ENCODE data around the gene KIF25.

- TF ChIP-seq, protein P1, sequence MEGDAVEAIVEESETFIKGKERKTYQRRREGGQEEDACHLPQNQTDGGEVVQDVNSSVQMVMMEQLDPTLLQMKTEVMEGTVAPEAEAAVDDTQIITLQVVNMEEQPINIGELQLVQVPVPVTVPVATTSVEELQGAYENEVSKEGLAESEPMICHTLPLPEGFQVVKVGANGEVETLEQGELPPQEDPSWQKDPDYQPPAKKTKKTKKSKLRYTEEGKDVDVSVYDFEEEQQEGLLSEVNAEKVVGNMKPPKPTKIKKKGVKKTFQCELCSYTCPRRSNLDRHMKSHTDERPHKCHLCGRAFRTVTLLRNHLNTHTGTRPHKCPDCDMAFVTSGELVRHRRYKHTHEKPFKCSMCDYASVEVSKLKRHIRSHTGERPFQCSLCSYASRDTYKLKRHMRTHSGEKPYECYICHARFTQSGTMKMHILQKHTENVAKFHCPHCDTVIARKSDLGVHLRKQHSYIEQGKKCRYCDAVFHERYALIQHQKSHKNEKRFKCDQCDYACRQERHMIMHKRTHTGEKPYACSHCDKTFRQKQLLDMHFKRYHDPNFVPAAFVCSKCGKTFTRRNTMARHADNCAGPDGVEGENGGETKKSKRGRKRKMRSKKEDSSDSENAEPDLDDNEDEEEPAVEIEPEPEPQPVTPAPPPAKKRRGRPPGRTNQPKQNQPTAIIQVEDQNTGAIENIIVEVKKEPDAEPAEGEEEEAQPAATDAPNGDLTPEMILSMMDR (conservative IDR thresholded peaks at IDR 0.05 in 1 of 2, IDR thresholded peaks at IDR 0.05 in 1 of 2; ENCODE audit: extremely low read depth in 1 of 2, insufficient read depth in 1 of 2, low read depth in 1 of 2, low read length in 2 of 2) = no peak
- no peak for TF ChIP-seq EZH2 (IDR thresholded peaks at IDR 0.05; ENCODE audit: borderline replicate concordance, low read length)
These were observed 93.2 kb downstream of the KIF25 start for GRCh38 chr6:168090706-168091105.

Measured in mammary epithelial cell (primary cell).